Raji (cell line): ENCODE measurements around the gene PRKACA.

Experiments used
- POLR2A ChIP-seq: IDR thresholded peaks from 2 replicates; pipeline ENCODE4 v1.6.1; 2011; ENCODE audit warnings: low read depth, low read length, control low read depth; ENCODE audit not compliant: insufficient read depth

The PRKACA gene

GRCh38 chr19:14073925-14074838, 43.4 kb downstream of the PRKACA start:
- TF ChIP-seq POLR2A: no peak

GRCh38 chr19:14073261-14073924, 44.2 kb downstream of the PRKACA start:
- TF ChIP-seq POLR2A: peak; percentile 57

- no peak for TF ChIP-seq POLR2A
These were observed 44.9 kb downstream of the PRKACA start, which contains the start of gene MISP3 for GRCh38 chr19:14072535-14073260. Gene MISP3, plus strand, starts transcription at chr19:14072786. Its CDS starts 524 bp downstream, at chr19:14073310.

GRCh38 chr19:14070268-14071050, 47.1 kb downstream of the PRKACA start:
- TF ChIP-seq POLR2A: no peak

GRCh38 chr19:14066134-14066533, 51.4 kb downstream of the PRKACA start:
- TF ChIP-seq POLR2A: no peak

GRCh38 chr19:14063105-14063504, 54.5 kb downstream of the PRKACA start:
- no peak for TF ChIP-seq POLR2A

- TF ChIP-seq POLR2A: no peak
These were observed 55.1 kb downstream of the PRKACA start for GRCh38 chr19:14062558-14062855.

- TF ChIP-seq POLR2A: no peak
These were observed 55.6 kb downstream of the PRKACA start, which contains the start of gene PALM3 for GRCh38 chr19:14061751-14062557. Gene PALM3, minus strand, starts transcription at chr19:14062076. Its CDS starts 96 bp downstream, at chr19:14061980.

GRCh38 chr19:14061081-14061749, 56.3 kb downstream of the PRKACA start:
- no peak for TF ChIP-seq POLR2A

- no peak for TF ChIP-seq POLR2A
These were observed 57.9 kb downstream of the PRKACA start for GRCh38 chr19:14059652-14060155.

GRCh38 chr19:14059093-14059480, 58.5 kb downstream of the PRKACA start:
- no peak for TF ChIP-seq POLR2A

- TF ChIP-seq POLR2A: no peak
These were observed 59.1 kb downstream of the PRKACA start for GRCh38 chr19:14058182-14059092.

GRCh38 chr19:14056741-14057356, 60.7 kb downstream of the PRKACA start:
- TF ChIP-seq POLR2A: no peak
